Panc1 (cell line): Measurements from ENCODE around the gene ASF1B. TPM values are rescaled to one million over a fixed set of nuclear protein-coding genes. Genes with fewer than 3 reads are reported as not detected.

ENCODE experiments used
- ATAC-seq: fragments of 200-7000 bp; cut with Tn5 transposase; 2 replicates; pipeline ENCODE4 v1.9.1; 2020; ENCODE audit warnings: mild to moderate bottlenecking, moderate library complexity
- BruUV-seq: library from RNA; stranded (reverse); fragments of 400-500 nt; replicated peaks from 2 replicates; lab custom pipeline; 2021; lab: Mats Ljungman, UMichigan
- CTCF ChIA-PET: fragments of 300-600 bp; sonication (Branson Sonifier 250); formaldehyde crosslinking; loops from one replicate; lab custom pipeline; 2022; ENCODE audit warnings: antibody characterized with exemption; lab: Charles Lee
- POLR2A ChIA-PET: fragments of 300-600 bp; sonication (Branson Sonifier 250); formaldehyde crosslinking; loops from one replicate; lab custom pipeline; 2022; ENCODE audit warnings: antibody characterized with exemption; lab: Charles Lee
- DNase-seq: peaks from one replicate; pipeline ENCODE4 v3.0.0-alpha.2; 2010; ENCODE audit warnings: low read depth, low spot score
- H3K27ac ChIP-seq: 2 replicates; pipeline ENCODE4 v1.5.1; 2011; ENCODE audit warnings: mild to moderate bottlenecking, low read length, inconsistent platforms
- H3K27me3 ChIP-seq: fragments of 200-500 bp; sonication (Bioruptor generic); 2 replicates; pipeline ENCODE4 v1.6.0; 2014; ENCODE audit warnings: low read length, inconsistent platforms; ENCODE audit not compliant: control insufficient read depth, insufficient read depth
- H3K36me3 ChIP-seq: fragments of 200-500 bp; sonication (Bioruptor generic); 2 replicates; pipeline ENCODE4 v1.5.1; 2014; ENCODE audit warnings: inconsistent platforms, mild to moderate bottlenecking, low read length, moderate library complexity; ENCODE audit not compliant: control insufficient read depth, insufficient read depth
- H3K4me1 ChIP-seq: 2 replicates; pipeline ENCODE4 v1.5.1; 2011; ENCODE audit warnings: inconsistent platforms, mild to moderate bottlenecking, low read length, moderate library complexity; ENCODE audit not compliant: control insufficient read depth, insufficient read depth
- H3K4me3 ChIP-seq, 2 experiments: 2 replicates each; pipeline ENCODE4 v1.5.1; 2011 to 2012; ENCODE audit warnings: low read depth in 2 of 2, low read length in 2 of 2, mild to moderate bottlenecking in 2 of 2, inconsistent platforms in 1 of 2, moderate library complexity in 1 of 2
- H3K9me3 ChIP-seq: fragments of 200-500 bp; sonication (Bioruptor generic); 2 replicates; pipeline ENCODE4 v1.5.1; 2014; ENCODE audit warnings: low read depth, mild to moderate bottlenecking, inconsistent platforms, low read length, moderate library complexity; ENCODE audit not compliant: control insufficient read depth, insufficient read depth
- POLR2AphosphoS5 ChIP-seq: IDR thresholded peaks from 2 replicates; pipeline ENCODE4 v1.6.1; 2012; ENCODE audit warnings: mild to moderate bottlenecking, low read depth, low read length, moderate library complexity
- SIN3A ChIP-seq: IDR thresholded peaks from 2 replicates; pipeline ENCODE4 v1.6.1; 2012; ENCODE audit warnings: low read depth, mild to moderate bottlenecking, low read length, moderate library complexity, borderline replicate concordance; ENCODE audit not compliant: insufficient read depth
- TCF7L2 ChIP-seq: IDR thresholded peaks from 2 replicates; pipeline ENCODE4 v1.6.1; 2011; ENCODE audit warnings: mild to moderate bottlenecking, low read depth, low read length, inconsistent platforms
- in situ Hi-C: cut with HindIII; loops from 2 replicates; pipeline ENCODE4 v1.10.0; 2016; ENCODE audit warnings: low sequenced_read_pairs, low pct_unique_long_range_greater_than_20kb
- intact Hi-C: fragments of 100-400 bp; cut with micrococcal nuclease; formaldehyde crosslinking; loops from one replicate; pipeline ENCODE4 v1.10.0; 2022; ENCODE audit not compliant: unreplicated experiment
- total RNA-seq: library from RNA; stranded (reverse); gene quantifications from one replicate; pipeline ENCODE4 v1.2.1, GENCODE V29; 2021; ENCODE audit not compliant: unreplicated experiment
- TF ChIP-seq, protein P1 (sequence below): fragments of 450-650 bp; IDR thresholded peaks from 2 replicates; pipeline ENCODE4 v1.5.1; 2017; ENCODE audit warnings: mild to moderate bottlenecking
- TF ChIP-seq, protein P2 (sequence below), 2 experiments: IDR thresholded peaks; 2 replicates each; pipeline ENCODE4 v1.6.1; 2011 to 2012; ENCODE audit warnings: low read depth in 2 of 2, control low read depth in 1 of 2, low read length in 1 of 2, mild to moderate bottlenecking in 1 of 2, moderate library complexity in 1 of 2; ENCODE audit not compliant: insufficient read depth in 1 of 2

ASF1B gene
- total RNA-seq, 1 experiment from 2014 or later: 35.4 TPM

DNA sequence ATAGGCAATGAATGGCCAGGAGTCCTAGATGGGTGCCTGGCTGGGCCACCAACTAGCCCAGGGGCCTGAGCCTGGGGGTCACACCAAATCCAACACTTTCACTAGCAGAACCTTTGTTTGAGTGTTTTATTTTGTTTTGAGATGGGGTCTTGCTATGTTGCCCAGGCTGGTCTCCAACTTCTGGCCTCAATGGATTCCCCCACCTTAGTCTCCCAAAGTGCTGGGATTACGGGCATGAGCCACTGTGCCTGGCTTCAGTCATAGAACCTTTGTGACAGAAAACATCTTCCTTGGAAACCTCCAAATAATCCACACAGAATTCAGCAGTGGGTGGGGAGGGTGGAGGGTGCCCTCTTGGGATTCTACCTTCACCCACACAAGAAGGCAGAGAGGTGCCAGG lies 24.9 kb downstream of the ASF1B start:
- Histone ChIP-seq H3K9me3 (no peaks in the 10 kb centered on the region), H3K27me3 (no peaks in the 10 kb centered on the region), H3K4me1 (peaks cover 29% of the 10 kb centered on the region), H3K36me3 (no peaks in the 10 kb centered on the region), H3K4me3 (no peak overlapping the region), H3K27ac (no peak overlapping the region)
- in situ Hi-C loops (no loop called here), intact Hi-C loops (no loop called here)
- DNase-seq (no peak), ATAC-seq (no peak)
- TF ChIP-seq POLR2AphosphoS5 (no peak), TCF7L2 (no peak), SIN3A (no peak)
- TF ChIP-seq, protein P1, sequence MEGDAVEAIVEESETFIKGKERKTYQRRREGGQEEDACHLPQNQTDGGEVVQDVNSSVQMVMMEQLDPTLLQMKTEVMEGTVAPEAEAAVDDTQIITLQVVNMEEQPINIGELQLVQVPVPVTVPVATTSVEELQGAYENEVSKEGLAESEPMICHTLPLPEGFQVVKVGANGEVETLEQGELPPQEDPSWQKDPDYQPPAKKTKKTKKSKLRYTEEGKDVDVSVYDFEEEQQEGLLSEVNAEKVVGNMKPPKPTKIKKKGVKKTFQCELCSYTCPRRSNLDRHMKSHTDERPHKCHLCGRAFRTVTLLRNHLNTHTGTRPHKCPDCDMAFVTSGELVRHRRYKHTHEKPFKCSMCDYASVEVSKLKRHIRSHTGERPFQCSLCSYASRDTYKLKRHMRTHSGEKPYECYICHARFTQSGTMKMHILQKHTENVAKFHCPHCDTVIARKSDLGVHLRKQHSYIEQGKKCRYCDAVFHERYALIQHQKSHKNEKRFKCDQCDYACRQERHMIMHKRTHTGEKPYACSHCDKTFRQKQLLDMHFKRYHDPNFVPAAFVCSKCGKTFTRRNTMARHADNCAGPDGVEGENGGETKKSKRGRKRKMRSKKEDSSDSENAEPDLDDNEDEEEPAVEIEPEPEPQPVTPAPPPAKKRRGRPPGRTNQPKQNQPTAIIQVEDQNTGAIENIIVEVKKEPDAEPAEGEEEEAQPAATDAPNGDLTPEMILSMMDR: no peak
- TF ChIP-seq, protein P2, sequence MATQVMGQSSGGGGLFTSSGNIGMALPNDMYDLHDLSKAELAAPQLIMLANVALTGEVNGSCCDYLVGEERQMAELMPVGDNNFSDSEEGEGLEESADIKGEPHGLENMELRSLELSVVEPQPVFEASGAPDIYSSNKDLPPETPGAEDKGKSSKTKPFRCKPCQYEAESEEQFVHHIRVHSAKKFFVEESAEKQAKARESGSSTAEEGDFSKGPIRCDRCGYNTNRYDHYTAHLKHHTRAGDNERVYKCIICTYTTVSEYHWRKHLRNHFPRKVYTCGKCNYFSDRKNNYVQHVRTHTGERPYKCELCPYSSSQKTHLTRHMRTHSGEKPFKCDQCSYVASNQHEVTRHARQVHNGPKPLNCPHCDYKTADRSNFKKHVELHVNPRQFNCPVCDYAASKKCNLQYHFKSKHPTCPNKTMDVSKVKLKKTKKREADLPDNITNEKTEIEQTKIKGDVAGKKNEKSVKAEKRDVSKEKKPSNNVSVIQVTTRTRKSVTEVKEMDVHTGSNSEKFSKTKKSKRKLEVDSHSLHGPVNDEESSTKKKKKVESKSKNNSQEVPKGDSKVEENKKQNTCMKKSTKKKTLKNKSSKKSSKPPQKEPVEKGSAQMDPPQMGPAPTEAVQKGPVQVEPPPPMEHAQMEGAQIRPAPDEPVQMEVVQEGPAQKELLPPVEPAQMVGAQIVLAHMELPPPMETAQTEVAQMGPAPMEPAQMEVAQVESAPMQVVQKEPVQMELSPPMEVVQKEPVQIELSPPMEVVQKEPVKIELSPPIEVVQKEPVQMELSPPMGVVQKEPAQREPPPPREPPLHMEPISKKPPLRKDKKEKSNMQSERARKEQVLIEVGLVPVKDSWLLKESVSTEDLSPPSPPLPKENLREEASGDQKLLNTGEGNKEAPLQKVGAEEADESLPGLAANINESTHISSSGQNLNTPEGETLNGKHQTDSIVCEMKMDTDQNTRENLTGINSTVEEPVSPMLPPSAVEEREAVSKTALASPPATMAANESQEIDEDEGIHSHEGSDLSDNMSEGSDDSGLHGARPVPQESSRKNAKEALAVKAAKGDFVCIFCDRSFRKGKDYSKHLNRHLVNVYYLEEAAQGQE (IDR thresholded peaks at IDR 0.05; ENCODE audit: insufficient read depth in 1 of 2, low read depth in 2 of 2, low read length in 1 of 2): no peak
- CTCF ChIA-PET: no interaction called here
- no TSS peak for BruUV-seq
- POLR2A ChIA-PET: interaction anchor here (0.6 kb wide), 1 partner anchor 116 kb away, joined by 8 read pairs; no protein-coding TSS in a partner anchor

DNA sequence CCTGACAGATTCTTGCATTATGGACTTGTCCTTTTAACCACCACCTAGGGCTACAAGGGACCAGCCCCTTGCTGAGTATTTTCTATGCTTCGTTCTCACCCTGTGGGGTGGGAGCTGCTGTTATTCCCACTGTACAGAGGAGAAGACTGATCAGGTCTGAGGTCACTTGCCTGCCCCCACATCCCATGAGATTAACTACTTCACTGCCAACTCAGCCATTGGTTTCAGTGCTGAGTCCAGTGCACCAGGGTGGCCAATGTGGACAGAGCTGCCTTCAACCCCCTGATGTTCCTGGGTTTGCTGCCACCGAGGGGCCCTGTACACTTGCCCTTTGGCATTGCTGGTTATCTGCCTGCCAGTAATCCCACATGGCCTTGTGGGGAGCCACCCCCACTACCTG lies 25.7 kb downstream of the ASF1B start:
- Histone ChIP-seq H3K27me3 (no peaks in the 10 kb centered on the region), H3K4me3 (no peak overlapping the region), H3K27ac (no peak overlapping the region), H3K9me3 (no peaks in the 10 kb centered on the region), H3K36me3 (no peaks in the 10 kb centered on the region), H3K4me1 (peaks cover 21% of the 10 kb centered on the region)
- ChIA-PET POLR2A (interaction anchor here (0.6 kb wide), 1 partner anchor 115 kb away, joined by 8 read pairs; no protein-coding TSS in a partner anchor), CTCF (interaction anchor here (0.7 kb wide), 1 partner anchor 107 kb away, joined by 5 read pairs; no protein-coding TSS in a partner anchor)
- TF ChIP-seq TCF7L2: no peak
- TF ChIP-seq, protein P2 (IDR thresholded peaks at IDR 0.05; ENCODE audit: insufficient read depth in 1 of 2, low read depth in 2 of 2, low read length in 1 of 2): no peak
- no peak for TF ChIP-seq POLR2AphosphoS5
- TF ChIP-seq SIN3A: no peak
- TF ChIP-seq, protein P1: no peak
- intact Hi-C loops (no loop called here), in situ Hi-C loops (no loop called here)
- BruUV-seq: no TSS peak
- no peak for DNase-seq
- ATAC-seq: no peak
